ENCODE measurements around the gene MEF2D. TPM values are rescaled to one million over a fixed set of nuclear protein-coding genes. Genes with fewer than 3 reads are reported as not detected.
A peak's percentile ranks its signal among the peaks of the same experiment; 100 is the strongest.

Gene MEF2D
- total and polyA plus RNA-seq, 3 donors from 2014 or later: 34.4 to 113 (median 96.8) TPM

- intact Hi-C loops (cut with DNase I; ENCODE audit: low total_unique reads): no loop called here
- Histone ChIP-seq H3K4me1 (peaks cover 18% of the 10 kb centered on the region), H3K36me3 (ENCODE audit: low read depth, missing control alignments) (no peaks in the 10 kb centered on the region), H3K27me3 (no peaks in the 10 kb centered on the region), H3K9me3 (no peaks in the 10 kb centered on the region), H3K4me3 (no peak overlapping the region), H3K27ac (peak overlapping the region; percentile 70 to 76)
- no peak for TF ChIP-seq CTCF (IDR thresholded peaks at IDR 0.05)
- TF ChIP-seq POLR2A (IDR thresholded peaks at IDR 0.05): no peak
- WGBS, 2 donors: 60 to 70% methylated on average over 6 to 9 of the region's 9 CpGs
- peak; percentile 78 for DNase-seq
Observed at GRCh38 chr1:156471496-156472490, 28.8 kb downstream of the MEF2D start.

- TF ChIP-seq POLR2A (IDR thresholded peaks at IDR 0.05) (no peak), CTCF (IDR thresholded peaks at IDR 0.05) (no peak)
- Histone ChIP-seq H3K4me1 (peaks cover 28% of the 10 kb centered on the region), H3K27ac (peak overlapping the region in 1 of 2 donors; percentile 70), H3K4me3 (no peak overlapping the region), H3K27me3 (no peaks in the 10 kb centered on the region), H3K36me3 (ENCODE audit: low read depth, missing control alignments) (no peaks in the 10 kb centered on the region), H3K9me3 (no peaks in the 10 kb centered on the region)
- DNase-seq: no peak
- WGBS, 2 donors: 82 to 92% methylated on average over 1 of the region's 1 CpG
- intact Hi-C loops (cut with DNase I; ENCODE audit: low total_unique reads): no loop called here
Observed at GRCh38 chr1:156470473-156470872, 30.1 kb downstream of the MEF2D start.

- TF ChIP-seq CTCF (IDR thresholded peaks at IDR 0.05) (no peak), POLR2A (IDR thresholded peaks at IDR 0.05) (no peak)
- Histone ChIP-seq H3K27ac (no peak overlapping the region), H3K9me3 (no peaks in the 10 kb centered on the region), H3K36me3 (ENCODE audit: low read depth, missing control alignments) (no peaks in the 10 kb centered on the region), H3K27me3 (no peaks in the 10 kb centered on the region), H3K4me1 (peaks cover 34% of the 10 kb centered on the region), H3K4me3 (no peak overlapping the region)
- 88 to 95% methylated on average over 2 to 6 of the region's 6 CpGs for WGBS, 2 donors
- intact Hi-C loops (cut with DNase I; ENCODE audit: low total_unique reads): no loop called here
- DNase-seq: no peak
Observed at GRCh38 chr1:156468693-156469345, 31.8 kb downstream of the MEF2D start.

GRCh38 chr1:156467906-156468305 is 32.7 kb downstream of the MEF2D start:
- H3K4me1 ChIP-seq: peaks cover 38% of the 10 kb centered on the region
- H3K27ac ChIP-seq: no peak overlapping the region
- WGBS, 2 donors: 84 to 94% methylated on average over 7 to 18 of the region's 18 CpGs

More at GRCh38 chr1:156467906-156468305, 32.7 kb downstream of the MEF2D start:
- H3K27me3 ChIP-seq: no peaks in the 10 kb centered on the region
- no peaks in the 10 kb centered on the region for H3K36me3 ChIP-seq (ENCODE audit: low read depth, missing control alignments)
- no peaks in the 10 kb centered on the region for H3K9me3 ChIP-seq
- TF ChIP-seq CTCF (IDR thresholded peaks at IDR 0.05) (no peak), POLR2A (IDR thresholded peaks at IDR 0.05) (no peak)
- intact Hi-C loops (cut with DNase I; ENCODE audit: low total_unique reads): no loop called here
- H3K4me3 ChIP-seq: no peak overlapping the region
- DNase-seq: no peak

Data from testis (tissue), 3 donors.